IMR-90 (cell line): ENCODE results near the gene ANO4. TPM values are rescaled to one million over a fixed set of nuclear protein-coding genes. Genes with fewer than 3 reads are reported as not detected.

Experiments used
- ATAC-seq: fragments of 200-7000 bp; cut with Tn5 transposase; 2 replicates; pipeline ENCODE4 v1.9.1; 2020; ENCODE audit warnings: low read depth, mild to moderate bottlenecking, moderate library complexity
- BruUV-seq: library from RNA; stranded (reverse); fragments of 400-500 nt; replicated peaks from 2 replicates; lab custom pipeline; 2021; lab: Mats Ljungman, UMichigan
- CTCF ChIA-PET: fragments of 300-600 bp; formaldehyde crosslinking; extraction: SDS; loops from one replicate; lab custom pipeline; 2021; ENCODE audit warnings: antibody characterized with exemption; lab: Yijun Ruan, JAX
- POLR2A ChIA-PET: fragments of 300-600 bp; sonication (Branson Sonifier 250); formaldehyde crosslinking; loops from one replicate; lab custom pipeline; 2022; ENCODE audit warnings: antibody characterized with exemption; ENCODE audit not compliant: unreplicated experiment; lab: Charles Lee
- DNase-seq: peaks from one replicate; pipeline ENCODE4 v3.0.0; 2013
- H2AFZ ChIP-seq: replicated peaks from 2 replicates; pipeline ENCODE3; 2013; ENCODE audit warnings: low read length, mild to moderate bottlenecking; ENCODE audit not compliant: poor library complexity
- H2AK5ac ChIP-seq: 2 replicates; pipeline ENCODE4 v1.6.1; 2013; ENCODE audit warnings: low read depth, low read length, inconsistent platforms
- H2AK9ac ChIP-seq: replicated peaks from 2 replicates; pipeline ENCODE3; 2013; ENCODE audit warnings: mild to moderate bottlenecking, low read depth, low read length, moderate library complexity; ENCODE audit not compliant: poor library complexity
- H2BK120ac ChIP-seq: 2 replicates; pipeline ENCODE4 v1.6.1; 2013; ENCODE audit warnings: low read depth, low read length, inconsistent platforms
- H2BK15ac ChIP-seq: 3 replicates; pipeline ENCODE4 v1.6.1; 2013; ENCODE audit warnings: low read depth, low read length, inconsistent platforms
- H2BK20ac ChIP-seq: 2 replicates; pipeline ENCODE4 v1.6.1; 2013; ENCODE audit warnings: low read depth, mild to moderate bottlenecking, inconsistent platforms, low read length, moderate library complexity
- H2BK5ac ChIP-seq: 2 replicates; pipeline ENCODE4 v1.6.1; 2013; ENCODE audit warnings: mild to moderate bottlenecking, low read depth, low read length, inconsistent platforms; ENCODE audit not compliant: poor library complexity, severe bottlenecking
- H3K14ac ChIP-seq: replicated peaks from 2 replicates; pipeline ENCODE4 v1.6.1; 2013; ENCODE audit warnings: low read depth, low read length, inconsistent platforms
- H3K18ac ChIP-seq: 2 replicates; pipeline ENCODE4 v1.6.1; 2013; ENCODE audit warnings: low read depth, low read length, control low read depth
- H3K23ac ChIP-seq: 2 replicates; pipeline ENCODE4 v1.6.1; 2013; ENCODE audit warnings: low read depth, low read length, inconsistent platforms
- H3K27ac ChIP-seq: 2 replicates; pipeline ENCODE4 v1.5.1; 2013; ENCODE audit warnings: mild to moderate bottlenecking, control low read depth, low read length; ENCODE audit not compliant: insufficient read depth
- H3K27me3 ChIP-seq: 2 replicates; pipeline ENCODE4 v1.6.1; 2013; ENCODE audit warnings: low read length; ENCODE audit not compliant: control insufficient read depth, insufficient read depth
- H3K36me3 ChIP-seq: 2 replicates; pipeline ENCODE4 v1.6.1; 2013; ENCODE audit warnings: low read length, mixed read lengths; ENCODE audit not compliant: control insufficient read depth, insufficient read depth
- H3K4ac ChIP-seq: 2 replicates; pipeline ENCODE4 v1.6.1; 2013; ENCODE audit warnings: low read depth, low read length, inconsistent platforms
- H3K4me1 ChIP-seq: 2 replicates; pipeline ENCODE4 v1.6.1; 2013; ENCODE audit warnings: low read length, mixed read lengths; ENCODE audit not compliant: control insufficient read depth, insufficient read depth
- H3K4me2 ChIP-seq: 2 replicates; pipeline ENCODE4 v1.6.1; 2013; ENCODE audit warnings: low read depth, mild to moderate bottlenecking, control low read depth, low read length, moderate library complexity
- H3K4me3 ChIP-seq: 2 replicates; pipeline ENCODE4 v1.5.1; 2013; ENCODE audit warnings: low read depth, mild to moderate bottlenecking, control low read depth, low read length, moderate library complexity; ENCODE audit not compliant: insufficient read depth
- H3K56ac ChIP-seq: 2 replicates; pipeline ENCODE4 v1.6.1; 2013; ENCODE audit warnings: low read length, inconsistent platforms; ENCODE audit not compliant: insufficient read depth; ENCODE audit errors: extremely low read depth
- H3K79me1 ChIP-seq, 2 experiments: 2 replicates each; pipeline ENCODE4 v1.6.1; 2013; ENCODE audit warnings: low read length in 2 of 2, inconsistent platforms in 1 of 2, low read depth in 1 of 2
- H3K9ac ChIP-seq: 2 replicates; pipeline ENCODE4 v1.6.1; 2013; ENCODE audit warnings: low read depth, low read length, control low read depth
- H3K9me1 ChIP-seq: 2 replicates; pipeline ENCODE4 v1.6.1; 2013; ENCODE audit warnings: low read length, inconsistent platforms; ENCODE audit not compliant: insufficient read depth
- H3K9me3 ChIP-seq: 2 replicates; pipeline ENCODE4 v1.6.1; 2013; ENCODE audit warnings: low read length; ENCODE audit not compliant: control insufficient read depth, insufficient read depth
- H4K20me1 ChIP-seq: 2 replicates; pipeline ENCODE4 v1.6.1; 2013; ENCODE audit warnings: low read length, inconsistent platforms; ENCODE audit not compliant: insufficient read depth
- H4K5ac ChIP-seq: 2 replicates; pipeline ENCODE4 v1.6.1; 2013; ENCODE audit warnings: mild to moderate bottlenecking, low read depth, low read length, control low read depth
- H4K8ac ChIP-seq, 2 experiments: 2 replicates each; pipeline ENCODE4 v1.6.1; 2013; ENCODE audit warnings: low read depth in 2 of 2, low read length in 2 of 2, control low read depth in 1 of 2, inconsistent platforms in 1 of 2
- H4K91ac ChIP-seq: 2 replicates; pipeline ENCODE4 v1.6.1; 2013; ENCODE audit warnings: low read depth, low read length, inconsistent platforms; ENCODE audit not compliant: insufficient read depth
- BHLHE40 ChIP-seq: fragments of 150-350 bp; IDR thresholded peaks from 2 replicates; pipeline ENCODE4 v1.6.1; 2016; ENCODE audit warnings: mild to moderate bottlenecking, low read depth, low read length
- CEBPB ChIP-seq: IDR thresholded peaks from 2 replicates; pipeline ENCODE4 v1.6.1; 2012; ENCODE audit warnings: low read depth, low read length, improper control_type of control experiment
- CHD1 ChIP-seq: IDR thresholded peaks from 2 replicates; pipeline ENCODE4 v1.6.1; 2012; ENCODE audit warnings: low read depth, low read length, improper control_type of control experiment
- FOS ChIP-seq: fragments of 150-350 bp; IDR thresholded peaks from 2 replicates; pipeline ENCODE4 v1.6.1; 2016; ENCODE audit warnings: low read depth, low read length
- MAFK ChIP-seq: IDR thresholded peaks from 2 replicates; pipeline ENCODE4 v1.6.1; 2012; ENCODE audit warnings: low read depth, low read length, improper control_type of control experiment
- MAZ ChIP-seq: IDR thresholded peaks from 2 replicates; pipeline ENCODE4 v1.6.1; 2012; ENCODE audit warnings: low read depth, mild to moderate bottlenecking, low read length, improper control_type of control experiment, moderate library complexity, borderline replicate concordance
- MXI1 ChIP-seq: IDR thresholded peaks from 2 replicates; pipeline ENCODE4 v1.6.1; 2012; ENCODE audit warnings: low read depth, mild to moderate bottlenecking, low read length, moderate library complexity, borderline replicate concordance
- NFE2L2 ChIP-seq: fragments of 150-350 bp; IDR thresholded peaks from 2 replicates; pipeline ENCODE4 v1.6.1; 2016; ENCODE audit warnings: low read depth, mild to moderate bottlenecking, low read length
- POLR2A ChIP-seq: IDR thresholded peaks from 2 replicates; pipeline ENCODE4 v1.6.1; 2012; ENCODE audit warnings: mild to moderate bottlenecking, low read depth, low read length
- RAD21 ChIP-seq: IDR thresholded peaks from 2 replicates; pipeline ENCODE4 v1.6.1; 2012; ENCODE audit warnings: low read length, improper control_type of control experiment
- RCOR1 ChIP-seq: IDR thresholded peaks from 2 replicates; pipeline ENCODE4 v1.6.1; 2012; ENCODE audit warnings: mild to moderate bottlenecking, low read length, improper control_type of control experiment; ENCODE audit not compliant: insufficient replicate concordance
- RFX5 ChIP-seq: IDR thresholded peaks from 2 replicates; pipeline ENCODE4 v1.8.0; 2012; ENCODE audit warnings: low read depth, mild to moderate bottlenecking, low read length, moderate library complexity
- SMC3 ChIP-seq: fragments of 150-350 bp; IDR thresholded peaks from 2 replicates; pipeline ENCODE4 v1.6.1; 2016; ENCODE audit warnings: low read depth, mild to moderate bottlenecking, antibody characterized with exemption, low read length, moderate library complexity
- WGBS, 2 experiments: methylation state at CpG; one replicate each; pipeline versions ENCODE4 v1.1.5 to v1.1.7; 2013; ENCODE audit warnings: missing lambda C conversion rate in 2 of 2; ENCODE audit not compliant: insufficient read length in 1 of 2; ENCODE audit errors: extremely low coverage in 2 of 2; 5-methylcytosine and 5-hydroxymethylcytosine counted together
- dilution Hi-C: fragments of 300-500 bp; cut with HindIII; formaldehyde crosslinking; loops from one replicate; pipeline ENCODE4 v1.14.3; 2018; ENCODE audit warnings: low sequenced_read_pairs; ENCODE audit not compliant: unreplicated experiment
- in situ Hi-C: fragments of 300-500 bp; cut with MboI; formaldehyde crosslinking; loops from 3 replicates; pipeline ENCODE4 v1.14.3; 2019; ENCODE audit warnings: low sequenced_read_pairs, inconsistent platforms, mixed read lengths
- intact Hi-C: fragments of 100-400 bp; cut with micrococcal nuclease; formaldehyde crosslinking; loops from 2 replicates; pipeline ENCODE4 v1.10.0; 2022
- polyA plus RNA-seq, 3 experiments: library from polyadenylated mRNA; depleted of rRNA; stranded (reverse); fragments of >200 nt; gene quantifications; 2 replicates each; pipeline ENCODE4 v1.2.3, GENCODE V29; 2012; ENCODE audit warnings: low replicate concordance in 1 of 3
- total RNA-seq: library from RNA; depleted of rRNA; stranded (reverse); fragments of >200 nt; gene quantifications from 2 replicates; pipeline ENCODE4 v1.2.3, GENCODE V29; 2012
- TF ChIP-seq, protein P1 (sequence below): fragments of 150-350 bp; IDR thresholded peaks from 2 replicates; pipeline ENCODE4 v1.6.1; 2016; ENCODE audit warnings: low read depth, mild to moderate bottlenecking, low read length, moderate library complexity, borderline replicate concordance
- TF ChIP-seq, protein P2 (sequence below): conservative IDR thresholded peaks from 2 replicates; pipeline ENCODE4 v1.5.1; 2012; ENCODE audit warnings: mild to moderate bottlenecking, low read depth, low read length, improper control_type of control experiment
- TF ChIP-seq, protein P3 (sequence below): fragments of 150-350 bp; IDR thresholded peaks from 2 replicates; pipeline ENCODE4 v1.6.1; 2017; ENCODE audit warnings: mild to moderate bottlenecking, antibody characterized with exemption, low read length, low read depth

ANO4 gene
- total and polyA plus RNA-seq, 2 of the 4 experiments (the other 2 are of a cell fraction) = 4.7 to 10.2 TPM

DNA sequence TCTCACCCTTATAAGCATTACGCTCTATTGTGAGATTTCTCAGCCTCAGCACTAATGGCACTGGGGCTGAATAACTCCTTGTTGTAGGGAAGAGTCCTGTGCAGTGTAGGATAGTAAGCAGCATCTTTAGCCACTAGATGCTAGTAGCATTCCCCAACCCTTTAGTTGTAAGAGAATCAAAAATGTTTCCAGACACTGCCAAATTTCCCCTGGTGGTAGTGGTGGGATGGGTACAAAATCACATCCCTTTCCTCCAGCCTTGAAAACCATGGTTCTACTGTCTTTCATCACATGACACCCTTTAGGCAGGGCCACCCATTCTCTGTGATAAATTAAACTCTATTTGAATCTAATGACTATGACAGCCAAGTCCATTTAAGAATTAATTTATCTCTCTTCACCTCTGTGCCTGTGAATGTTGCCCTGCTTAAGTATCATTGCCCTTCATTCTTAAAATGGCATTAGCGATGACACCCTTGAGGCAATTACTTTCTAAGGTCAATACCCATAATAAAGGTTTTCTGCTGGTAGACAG is 199.4 kb downstream of the ANO4 start:
- H3K36me3 ChIP-seq = no peaks in the 10 kb centered on the region; the same call in 1 of the 2 replicates
- no peaks in the 10 kb centered on the region for H3K27me3 ChIP-seq
- no peaks in the 10 kb centered on the region for H3K79me1 ChIP-seq
- in situ Hi-C loops (no loop called here), dilution Hi-C loops (no loop called here), intact Hi-C loops (no loop called here)
- no peak overlapping the region for H2BK120ac ChIP-seq
- no peak overlapping the region for H2AK5ac ChIP-seq
- H3K4me3 ChIP-seq = no peak overlapping the region
- H3K9me3 ChIP-seq = no peaks in the 10 kb centered on the region
- H2BK20ac ChIP-seq = no peak overlapping the region
- H2BK15ac ChIP-seq = no peak overlapping the region
- no peak overlapping the region for H3K9ac ChIP-seq
- ChIA-PET POLR2A (no interaction called here), CTCF (no interaction called here)
- no peaks in the 10 kb centered on the region; the same call in 1 of the 2 replicates for H3K9me1 ChIP-seq
- no peak overlapping the region for H4K8ac ChIP-seq
- no peak for DNase-seq
- no peak overlapping the region for H3K4me2 ChIP-seq
- H3K56ac ChIP-seq = no peak overlapping the region
- H4K91ac ChIP-seq = no peak overlapping the region
- H3K23ac ChIP-seq = no peak overlapping the region
- H2BK5ac ChIP-seq = no peak overlapping the region
- WGBS, 2 experiments = no CpG with 5 or more reads among the region's 2 CpGs
- no peak overlapping the region for H4K5ac ChIP-seq
- BruUV-seq = no TSS peak
- no peak overlapping the region for H2AFZ ChIP-seq
- H3K27ac ChIP-seq = no peak overlapping the region
- H3K4me1 ChIP-seq = no peaks in the 10 kb centered on the region
- H3K4ac ChIP-seq = no peak overlapping the region
- H4K20me1 ChIP-seq = no peaks in the 10 kb centered on the region
- TF ChIP-seq MXI1 (no peak), POLR2A (no peak), CEBPB (no peak), SMC3 (no peak), RCOR1 (no peak), MAFK (no peak), NFE2L2 (no peak), FOS (no peak), MAZ (no peak), RAD21 (no peak), RFX5 (no peak), BHLHE40 (no peak), CHD1 (no peak)
- TF ChIP-seq, protein P1, sequence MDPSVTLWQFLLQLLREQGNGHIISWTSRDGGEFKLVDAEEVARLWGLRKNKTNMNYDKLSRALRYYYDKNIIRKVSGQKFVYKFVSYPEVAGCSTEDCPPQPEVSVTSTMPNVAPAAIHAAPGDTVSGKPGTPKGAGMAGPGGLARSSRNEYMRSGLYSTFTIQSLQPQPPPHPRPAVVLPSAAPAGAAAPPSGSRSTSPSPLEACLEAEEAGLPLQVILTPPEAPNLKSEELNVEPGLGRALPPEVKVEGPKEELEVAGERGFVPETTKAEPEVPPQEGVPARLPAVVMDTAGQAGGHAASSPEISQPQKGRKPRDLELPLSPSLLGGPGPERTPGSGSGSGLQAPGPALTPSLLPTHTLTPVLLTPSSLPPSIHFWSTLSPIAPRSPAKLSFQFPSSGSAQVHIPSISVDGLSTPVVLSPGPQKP = no peak
- TF ChIP-seq, protein P2, sequence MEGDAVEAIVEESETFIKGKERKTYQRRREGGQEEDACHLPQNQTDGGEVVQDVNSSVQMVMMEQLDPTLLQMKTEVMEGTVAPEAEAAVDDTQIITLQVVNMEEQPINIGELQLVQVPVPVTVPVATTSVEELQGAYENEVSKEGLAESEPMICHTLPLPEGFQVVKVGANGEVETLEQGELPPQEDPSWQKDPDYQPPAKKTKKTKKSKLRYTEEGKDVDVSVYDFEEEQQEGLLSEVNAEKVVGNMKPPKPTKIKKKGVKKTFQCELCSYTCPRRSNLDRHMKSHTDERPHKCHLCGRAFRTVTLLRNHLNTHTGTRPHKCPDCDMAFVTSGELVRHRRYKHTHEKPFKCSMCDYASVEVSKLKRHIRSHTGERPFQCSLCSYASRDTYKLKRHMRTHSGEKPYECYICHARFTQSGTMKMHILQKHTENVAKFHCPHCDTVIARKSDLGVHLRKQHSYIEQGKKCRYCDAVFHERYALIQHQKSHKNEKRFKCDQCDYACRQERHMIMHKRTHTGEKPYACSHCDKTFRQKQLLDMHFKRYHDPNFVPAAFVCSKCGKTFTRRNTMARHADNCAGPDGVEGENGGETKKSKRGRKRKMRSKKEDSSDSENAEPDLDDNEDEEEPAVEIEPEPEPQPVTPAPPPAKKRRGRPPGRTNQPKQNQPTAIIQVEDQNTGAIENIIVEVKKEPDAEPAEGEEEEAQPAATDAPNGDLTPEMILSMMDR = no peak
- TF ChIP-seq, protein P3, sequence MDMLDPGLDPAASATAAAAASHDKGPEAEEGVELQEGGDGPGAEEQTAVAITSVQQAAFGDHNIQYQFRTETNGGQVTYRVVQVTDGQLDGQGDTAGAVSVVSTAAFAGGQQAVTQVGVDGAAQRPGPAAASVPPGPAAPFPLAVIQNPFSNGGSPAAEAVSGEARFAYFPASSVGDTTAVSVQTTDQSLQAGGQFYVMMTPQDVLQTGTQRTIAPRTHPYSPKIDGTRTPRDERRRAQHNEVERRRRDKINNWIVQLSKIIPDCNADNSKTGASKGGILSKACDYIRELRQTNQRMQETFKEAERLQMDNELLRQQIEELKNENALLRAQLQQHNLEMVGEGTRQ = no peak
- no peak for ATAC-seq
- no peak overlapping the region for H3K18ac ChIP-seq
- no peak overlapping the region for H2AK9ac ChIP-seq
- H3K14ac ChIP-seq = no peak overlapping the region
